Cardiac fibroblast (primary cell): ENCODE measurements around the gene DYSF.

Source experiments
- DNase-seq, 2 donors: peaks; one replicate each; pipeline versions ENCODE4 v3.0.0 to v3.0.0-alpha.2; 2010; ENCODE audit warnings: low read depth in 2 of 2
- H3K4me3 ChIP-seq, 2 donors: replicated peaks in 1 of 2; 1 replicate in 1 of 2; 2 replicates in 1 of 2; pipeline ENCODE4 v1.5.1; 2011; ENCODE audit warnings: low read depth in 2 of 2, low read length in 2 of 2, mild to moderate bottlenecking in 2 of 2, moderate library complexity in 1 of 2
- CTCF ChIP-seq: IDR thresholded peaks from one replicate; pipeline ENCODE4 v1.5.1; 2011; ENCODE audit warnings: low read depth, mild to moderate bottlenecking, low read length, inconsistent platforms

The DYSF gene

GRCh38 chr2:71730785-71731383 lies 277.5 kb downstream of the DYSF start:
- no peak for DNase-seq
- no peak for TF ChIP-seq CTCF
- no peak overlapping the region for H3K4me3 ChIP-seq

- TF ChIP-seq CTCF, result no peak
- no peak overlapping the region for H3K4me3 ChIP-seq
Observed at GRCh38 chr2:71734620-71735019, 281.3 kb downstream of the DYSF start.

GRCh38 chr2:71735676-71736075 lies 282.3 kb downstream of the DYSF start:
- no peak overlapping the region for H3K4me3 ChIP-seq
- no peak for DNase-seq
- no peak for TF ChIP-seq CTCF

More at GRCh38 chr2:71734620-71735019, 281.3 kb downstream of the DYSF start:
- no peak for DNase-seq
